ENCODE data around the gene DCLK2. TPM values are rescaled to one million over a fixed set of nuclear protein-coding genes. Genes with fewer than 3 reads are reported as not detected.

The DCLK2 gene
- not detected for total RNA-seq

DNA sequence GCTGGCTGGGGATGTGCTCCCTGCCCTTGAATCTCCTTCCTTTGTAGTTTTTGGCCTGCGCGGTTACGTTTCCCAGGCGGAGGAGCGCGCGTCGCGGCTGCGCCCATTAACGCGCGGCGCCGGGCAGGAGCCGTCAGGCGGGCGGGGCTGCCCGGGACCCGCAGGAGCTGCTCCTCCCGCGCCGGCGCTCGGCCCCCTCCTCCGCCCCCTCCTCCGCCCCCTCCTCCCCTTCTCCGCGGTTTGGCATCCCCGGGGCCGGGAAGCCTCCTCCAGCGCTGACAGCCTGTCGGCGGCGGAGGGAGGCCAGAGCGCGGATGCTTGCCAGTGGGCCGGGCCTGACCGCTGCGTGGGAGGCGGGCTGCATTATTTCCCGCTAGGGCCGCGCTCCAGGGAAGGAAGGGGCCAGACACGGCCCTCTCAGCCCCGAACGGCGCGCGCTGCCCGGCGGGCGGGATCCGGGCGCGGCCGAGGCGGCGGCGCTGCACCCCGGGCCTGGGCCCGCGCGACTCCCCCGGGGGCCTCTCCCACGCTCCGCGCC is at the start of gene DCLK2:
Gene DCLK2, plus strand, starts transcription at position 405 of the 538 bp plus-strand sequence. CDS start 583 bp downstream, outside the sequence.
- H3K4me1 Mint-ChIP-seq: no peaks in the 10 kb centered on the region
- peak; percentile 34 for ATAC-seq (ENCODE audit: low read depth)
- H3K9me3 Mint-ChIP-seq: no peaks in the 10 kb centered on the region
- POLR2A ChIA-PET: no interaction called here
- no peaks in the 10 kb centered on the region for H3K36me3 Mint-ChIP-seq
- peak within 1 kb of the TSS; percentile 64 for H3K4me3 Mint-ChIP-seq
- peak; percentile 34 for DNase-seq
- peaks cover 45% of the 10 kb centered on the region for H3K27me3 Mint-ChIP-seq
- H3K27ac Mint-ChIP-seq: no peak within 1 kb of the TSS

GRCh38 chr4:150032541-150032940 is 45.7 kb upstream of the DCLK2 start:
- Mint-ChIP-seq H3K27ac (no peak overlapping the region), H3K4me1 (no peaks in the 10 kb centered on the region), H3K27me3 (no peaks in the 10 kb centered on the region), H3K36me3 (no peaks in the 10 kb centered on the region), H3K4me3 (no peak overlapping the region), H3K9me3 (peaks cover 1% of the 10 kb centered on the region)
- ATAC-seq (ENCODE audit: low read depth) (no peak), DNase-seq (no peak)
- POLR2A ChIA-PET: no interaction called here

DNA sequence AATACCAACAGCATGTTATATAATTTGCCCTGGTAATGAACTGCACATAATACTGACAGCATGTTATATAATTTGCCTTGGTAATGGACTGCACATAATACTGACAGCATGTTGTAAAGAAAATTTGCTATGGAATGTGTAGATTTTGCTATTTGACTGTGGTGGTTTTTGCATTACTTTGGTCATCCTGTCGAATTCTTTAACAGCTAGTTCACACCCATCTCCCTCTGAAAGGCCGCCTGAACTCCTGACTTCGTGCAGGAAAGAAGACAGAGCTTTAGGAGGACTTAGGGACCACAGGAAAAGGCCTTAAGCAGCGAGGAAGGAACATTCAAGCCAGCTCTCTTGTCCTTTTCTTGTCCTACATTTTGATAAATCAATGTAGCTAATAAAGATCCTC is 45.2 kb upstream of the DCLK2 start:
- H3K27ac Mint-ChIP-seq: no peak overlapping the region
- no peak for DNase-seq
- ATAC-seq (ENCODE audit: low read depth): no peak
- H3K4me3 Mint-ChIP-seq: no peak overlapping the region
- no peaks in the 10 kb centered on the region for H3K27me3 Mint-ChIP-seq
- H3K9me3 Mint-ChIP-seq: no peaks in the 10 kb centered on the region
- no peaks in the 10 kb centered on the region for H3K4me1 Mint-ChIP-seq
- no peaks in the 10 kb centered on the region for H3K36me3 Mint-ChIP-seq
- POLR2A ChIA-PET: no interaction called here

DNA sequence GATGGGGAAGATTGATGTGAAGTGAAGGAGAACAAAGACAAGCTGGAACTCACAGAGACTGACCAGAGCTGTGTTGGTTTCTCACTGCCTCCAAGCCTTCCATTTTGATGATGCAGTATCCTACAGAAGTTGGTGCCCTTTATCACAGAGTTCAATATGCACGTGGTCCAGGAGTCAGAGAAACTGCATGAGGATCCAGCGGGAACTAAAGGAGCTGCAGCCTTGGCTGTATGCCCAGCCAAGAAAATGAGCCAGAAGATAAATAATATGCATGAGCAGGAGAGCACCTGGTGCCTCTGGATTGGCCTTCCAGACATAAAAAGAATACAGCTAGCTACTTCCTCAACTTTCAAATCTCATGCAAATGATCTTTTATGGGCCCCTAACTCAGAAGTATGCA is 44.3 kb upstream of the DCLK2 start:
- no peak overlapping the region for H3K27ac Mint-ChIP-seq
- H3K4me1 Mint-ChIP-seq: no peaks in the 10 kb centered on the region
- POLR2A ChIA-PET: no interaction called here
- H3K36me3 Mint-ChIP-seq: no peaks in the 10 kb centered on the region
- no peak overlapping the region for H3K4me3 Mint-ChIP-seq
- H3K9me3 Mint-ChIP-seq: no peaks in the 10 kb centered on the region
- ATAC-seq (ENCODE audit: low read depth) (no peak), DNase-seq (no peak)
- no peaks in the 10 kb centered on the region for H3K27me3 Mint-ChIP-seq

DNA sequence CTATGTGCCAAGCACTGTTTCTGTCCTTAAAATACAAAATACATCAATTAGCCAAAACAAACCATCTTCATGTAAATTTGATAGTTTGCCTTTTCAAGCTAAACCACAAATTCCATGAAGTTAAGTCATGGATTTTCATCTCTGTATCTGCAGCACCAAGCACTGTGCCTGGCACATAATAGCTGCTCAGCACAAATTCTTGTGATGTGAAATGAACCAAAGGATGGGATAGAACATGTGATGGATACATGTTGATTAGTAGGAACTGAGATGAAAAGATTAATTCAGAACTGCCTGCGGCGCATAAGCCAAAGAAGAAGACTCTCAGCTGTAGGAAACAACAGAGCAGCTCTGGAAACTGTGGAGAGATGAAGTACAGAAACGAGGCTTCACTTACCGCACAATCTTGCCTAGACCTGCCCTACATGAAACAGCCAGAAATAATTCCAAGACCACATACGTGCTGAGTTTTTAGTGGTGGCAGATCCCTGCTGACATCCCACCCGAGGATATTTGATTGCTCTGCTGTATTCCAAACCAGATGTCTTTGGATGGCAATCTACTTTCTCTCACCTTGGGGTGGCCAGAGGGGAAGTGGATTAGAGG is 40.9 kb upstream of the DCLK2 start:
- Mint-ChIP-seq H3K27ac (no peak overlapping the region), H3K9me3 (no peaks in the 10 kb centered on the region), H3K27me3 (no peaks in the 10 kb centered on the region), H3K4me3 (no peak overlapping the region), H3K36me3 (no peaks in the 10 kb centered on the region), H3K4me1 (no peaks in the 10 kb centered on the region)
- POLR2A ChIA-PET: no interaction called here
- DNase-seq (no peak), ATAC-seq (ENCODE audit: low read depth) (no peak)

DNA sequence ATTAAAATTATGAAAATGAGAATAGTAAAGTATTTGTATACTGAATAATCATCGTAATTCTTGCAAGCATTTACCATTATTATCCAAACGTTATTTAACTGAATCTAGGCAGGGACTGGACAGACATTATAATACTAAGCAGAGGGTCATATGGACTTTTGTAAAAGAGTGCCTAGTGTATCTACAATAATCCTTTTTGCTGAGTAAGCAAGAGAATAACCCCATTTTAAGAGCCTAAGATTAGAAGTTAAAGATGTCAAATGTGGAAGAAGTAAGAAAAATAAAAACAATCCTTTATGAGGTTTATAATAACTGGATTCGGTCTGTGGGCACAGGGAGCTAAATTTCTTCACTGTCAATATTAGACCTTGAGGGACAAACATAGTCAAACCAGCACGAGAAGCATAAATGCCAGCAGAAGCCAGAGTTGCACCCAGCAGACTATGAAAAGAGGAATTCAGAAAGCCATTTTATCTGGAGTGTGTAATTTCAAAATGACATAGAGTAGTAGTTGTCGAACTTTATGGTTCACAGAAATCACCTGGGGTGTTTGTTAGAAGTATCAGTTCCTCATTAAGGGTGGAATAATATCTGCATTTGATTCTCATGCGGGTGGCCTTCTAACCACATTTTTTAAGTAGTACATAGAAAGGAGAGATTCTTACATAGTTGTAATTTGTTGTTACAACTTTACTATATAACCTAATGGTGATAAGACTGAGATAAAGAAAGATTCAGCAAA is 39.7 kb upstream of the DCLK2 start:
- no peak overlapping the region for H3K4me3 Mint-ChIP-seq
- H3K4me1 Mint-ChIP-seq: no peaks in the 10 kb centered on the region
- no peaks in the 10 kb centered on the region for H3K36me3 Mint-ChIP-seq
- POLR2A ChIA-PET: no interaction called here
- DNase-seq: no peak
- no peaks in the 10 kb centered on the region for H3K27me3 Mint-ChIP-seq
- no peak overlapping the region for H3K27ac Mint-ChIP-seq
- no peak for ATAC-seq (ENCODE audit: low read depth)
- no peaks in the 10 kb centered on the region for H3K9me3 Mint-ChIP-seq

- no peaks in the 10 kb centered on the region for H3K27me3 Mint-ChIP-seq
- no peak for DNase-seq
- POLR2A ChIA-PET: no interaction called here
- no peak overlapping the region for H3K4me3 Mint-ChIP-seq
- no peak overlapping the region for H3K27ac Mint-ChIP-seq
- H3K36me3 Mint-ChIP-seq: no peaks in the 10 kb centered on the region
- no peaks in the 10 kb centered on the region for H3K4me1 Mint-ChIP-seq
- no peaks in the 10 kb centered on the region for H3K9me3 Mint-ChIP-seq
- ATAC-seq (ENCODE audit: low read depth): no peak
Observed at GRCh38 chr4:150039274-150040127, 38.7 kb upstream of the DCLK2 start.

- DNase-seq: no peak
- Mint-ChIP-seq H3K4me1 (no peaks in the 10 kb centered on the region), H3K36me3 (no peaks in the 10 kb centered on the region), H3K4me3 (no peak overlapping the region), H3K27ac (no peak overlapping the region), H3K27me3 (no peaks in the 10 kb centered on the region), H3K9me3 (no peaks in the 10 kb centered on the region)
- POLR2A ChIA-PET: no interaction called here
- no peak for ATAC-seq (ENCODE audit: low read depth)
Observed at GRCh38 chr4:150044517-150044916, 33.7 kb upstream of the DCLK2 start.

- ATAC-seq (ENCODE audit: low read depth): no peak
- H3K4me1 Mint-ChIP-seq: no peaks in the 10 kb centered on the region
- POLR2A ChIA-PET: no interaction called here
- H3K27me3 Mint-ChIP-seq: no peaks in the 10 kb centered on the region
- H3K4me3 Mint-ChIP-seq: no peak overlapping the region
- no peaks in the 10 kb centered on the region for H3K9me3 Mint-ChIP-seq
- DNase-seq: no peak
- no peak overlapping the region for H3K27ac Mint-ChIP-seq
- no peaks in the 10 kb centered on the region for H3K36me3 Mint-ChIP-seq
Observed at GRCh38 chr4:150045410-150045809, 32.8 kb upstream of the DCLK2 start.

DNA sequence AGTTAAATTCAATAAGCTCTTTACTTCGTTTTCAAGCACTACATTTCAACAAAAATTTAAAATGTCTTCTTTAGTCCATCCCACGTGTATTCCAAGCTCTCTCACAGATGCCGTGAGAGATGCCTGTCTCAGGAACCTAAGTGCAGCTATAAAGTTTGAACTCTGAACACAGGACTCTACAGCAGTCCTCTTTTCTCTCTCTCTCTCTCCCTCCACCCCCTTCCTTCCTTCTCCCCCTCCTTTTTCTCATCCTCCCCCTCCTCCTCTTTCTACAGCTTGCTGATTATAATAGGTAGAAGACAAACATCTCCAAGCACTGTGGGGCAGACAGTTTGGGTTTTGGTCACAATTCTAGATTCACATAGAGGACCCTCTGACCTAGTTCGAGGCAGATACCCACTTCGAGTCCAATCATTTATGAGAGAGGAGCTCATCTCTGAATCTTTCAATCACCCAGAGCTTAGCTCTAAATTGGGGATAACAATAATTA is 31.5 kb upstream of the DCLK2 start:
- Mint-ChIP-seq H3K27me3 (no peaks in the 10 kb centered on the region), H3K4me1 (no peaks in the 10 kb centered on the region), H3K9me3 (no peaks in the 10 kb centered on the region), H3K4me3 (no peak overlapping the region), H3K27ac (no peak overlapping the region), H3K36me3 (no peaks in the 10 kb centered on the region)
- no peak for ATAC-seq (ENCODE audit: low read depth)
- POLR2A ChIA-PET: no interaction called here
- no peak for DNase-seq

DNA sequence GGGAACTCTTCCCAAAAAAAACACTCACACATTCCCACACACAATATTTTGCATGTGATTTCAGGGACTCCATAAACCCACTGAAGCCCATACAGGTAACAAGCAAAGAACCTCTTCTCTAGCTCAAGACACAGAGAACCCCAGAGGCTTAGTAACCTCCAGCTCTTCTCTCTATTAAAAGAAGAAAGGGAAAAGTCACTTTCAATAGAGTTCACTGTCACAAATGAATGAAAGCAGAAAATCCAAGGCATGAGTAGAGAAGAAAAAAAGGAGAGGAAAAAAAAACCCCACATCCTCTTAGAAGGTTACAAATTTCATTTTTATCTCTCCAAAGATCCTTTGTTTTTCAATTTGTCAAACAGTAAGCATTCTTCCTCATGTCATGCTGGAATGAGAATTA is 30.7 kb upstream of the DCLK2 start:
- Mint-ChIP-seq H3K27me3 (no peaks in the 10 kb centered on the region), H3K4me1 (no peaks in the 10 kb centered on the region), H3K4me3 (no peak overlapping the region), H3K36me3 (no peaks in the 10 kb centered on the region), H3K27ac (no peak overlapping the region), H3K9me3 (no peaks in the 10 kb centered on the region)
- DNase-seq (no peak), ATAC-seq (ENCODE audit: low read depth) (no peak)
- POLR2A ChIA-PET: no interaction called here

DNA sequence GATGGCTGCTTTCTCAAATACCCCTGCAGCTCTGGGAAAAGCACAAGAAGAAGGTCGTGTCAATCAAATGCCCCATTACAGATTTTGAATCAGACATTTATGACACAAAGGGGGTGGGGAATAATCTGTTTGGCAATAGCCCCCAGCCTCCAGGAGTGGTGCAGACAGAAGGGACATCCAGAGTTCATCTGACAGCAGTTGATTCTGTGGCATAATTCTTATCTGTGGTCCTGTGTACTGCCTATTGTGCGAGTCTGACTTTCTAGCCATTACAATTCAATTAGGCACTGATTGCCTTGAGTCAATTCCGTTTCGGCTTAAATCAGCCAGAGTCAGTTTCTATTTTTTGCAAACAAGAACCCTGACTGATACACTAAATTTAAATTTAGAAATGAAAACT is 28.6 kb upstream of the DCLK2 start:
- POLR2A ChIA-PET: no interaction called here
- Mint-ChIP-seq H3K4me3 (no peak overlapping the region), H3K9me3 (no peaks in the 10 kb centered on the region), H3K27me3 (no peaks in the 10 kb centered on the region), H3K4me1 (no peaks in the 10 kb centered on the region), H3K36me3 (no peaks in the 10 kb centered on the region), H3K27ac (no peak overlapping the region)
- DNase-seq (no peak), ATAC-seq (ENCODE audit: low read depth) (no peak)

DNA sequence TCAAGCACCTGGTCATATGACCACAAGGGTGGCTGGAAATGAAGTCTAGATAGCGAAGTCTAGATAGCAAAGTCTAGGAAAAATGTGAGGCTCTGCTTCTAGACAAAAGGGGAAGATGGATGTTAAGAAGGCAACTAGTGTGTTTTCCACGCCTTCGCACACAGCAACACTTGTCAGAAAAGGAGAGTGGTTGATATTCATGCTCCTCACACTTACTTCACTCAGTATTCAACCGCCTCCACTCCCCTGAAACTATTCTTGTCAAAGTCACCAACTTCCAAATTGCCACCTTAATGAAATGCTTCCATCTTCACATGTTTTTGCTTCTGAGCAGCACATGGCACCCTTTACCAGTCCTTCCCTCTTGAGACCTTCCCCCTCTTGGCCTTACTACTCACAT is 27.7 kb upstream of the DCLK2 start:
- POLR2A ChIA-PET: no interaction called here
- Mint-ChIP-seq H3K27ac (no peak overlapping the region), H3K4me3 (no peak overlapping the region), H3K27me3 (no peaks in the 10 kb centered on the region), H3K36me3 (no peaks in the 10 kb centered on the region), H3K4me1 (no peaks in the 10 kb centered on the region), H3K9me3 (no peaks in the 10 kb centered on the region)
- ATAC-seq (ENCODE audit: low read depth) (no peak), DNase-seq (no peak)

All from activated naive CD8-positive, alpha-beta T cell treated with anti-CD3 and anti-CD28 coated beads, Interleukin-2, amount 10 ng/mL, durations not matched to agents 7 days and 5 days (primary cell).